Measurements from ENCODE around the gene IRF5. TPM values are rescaled to one million over a fixed set of nuclear protein-coding genes. Genes with fewer than 3 reads are reported as not detected.
A peak's percentile ranks its signal among the peaks of the same experiment; 100 is the strongest.

The IRF5 gene
- total RNA-seq, 1 experiment from 2014 or later = 16.5 TPM

GRCh38 chr7:128948312-128948973 is 10.7 kb downstream of the IRF5 start:
- no peak overlapping the region for H3K4me2 ChIP-seq (ENCODE audit: low read length)
- no peaks in the 10 kb centered on the region for H3K9me3 ChIP-seq (ENCODE audit: control insufficient read depth in 1 of 2, insufficient read depth in 1 of 2, low read depth in 1 of 2, low read length in 2 of 2)
- CTCF ChIA-PET = interaction anchor here (1.1 kb wide), 1 partner anchor 11 kb away, joined by 3 read pairs; the partner anchor contains the start of gene IRF5
- no peak overlapping the region for H3K4me3 ChIP-seq (replicated peaks in 1 of 2; ENCODE audit: low read depth in 1 of 2, low read length in 2 of 2)
- H3K79me2 ChIP-seq (ENCODE audit: insufficient read depth, low read length) = no peaks in the 10 kb centered on the region
- H3K36me3 ChIP-seq (ENCODE audit: control insufficient read depth in 1 of 2, insufficient read depth in 2 of 2, low read length in 2 of 2) = peaks cover 1 to 4% of the 10 kb centered on the region in 2 experiments; a peak in 2 of 4 replicates
- H4K20me1 ChIP-seq (ENCODE audit: insufficient read depth) = no peaks in the 10 kb centered on the region
- ATAC-seq (0 out of 2 replicates have a peak, but pooled peaks have one; percentile 18), DNase-seq (ENCODE audit: low read depth, low spot score) (no peak)
- TF ChIP-seq SRF (IDR thresholded peaks at IDR 0.05; ENCODE audit: low read depth) (no peak), MAX (IDR thresholded peaks at IDR 0.05) (no peak), REST (IDR thresholded peaks at IDR 0.05; ENCODE audit: low read depth) (no peak), FOSL1 (IDR thresholded peaks at IDR 0.05; ENCODE audit: low read depth) (no peak), EZH2phosphoT487 (IDR thresholded peaks at IDR 0.05; ENCODE audit: borderline replicate concordance) (no peak)
- RAD21 ChIA-PET (ENCODE audit: low non-redundant PET in 1 of 2, low total read pairs in 2 of 2, uncharacterized antibody in 2 of 2, unreplicated experiment in 2 of 2) = no interaction called here
- POLR2A ChIA-PET = interaction anchor here (1.4 kb wide), 1 partner anchor 11 kb away, joined by 6 read pairs; the partner anchor contains the start of gene IRF5
- no peak overlapping the region for H3K9ac ChIP-seq (ENCODE audit: low read length)
- H3K4me1 ChIP-seq (ENCODE audit: control insufficient read depth in 1 of 2, insufficient read depth in 2 of 2, low read length in 2 of 2) = no peaks in the 10 kb centered on the region
- no peak overlapping the region for H2AFZ ChIP-seq (ENCODE audit: low read depth, low read length, poor library complexity, severe bottlenecking)
- H3K9me2 ChIP-seq (ENCODE audit: insufficient read depth) = no peaks in the 10 kb centered on the region
- no TSS peak for BruUV-seq (replicated peaks)
- intact Hi-C loops (cut with micrococcal nuclease) = no loop called here
- no peaks in the 10 kb centered on the region for H3K27me3 ChIP-seq (ENCODE audit: insufficient read depth, low read length)
- no peak overlapping the region for H3K27ac ChIP-seq (ENCODE audit: low read depth, low read length)

All from HCT116 (cell line).